Fibroblast of lung (primary cell): ENCODE measurements around the gene ERP44.

ENCODE experiments used
- CTCF ChIP-seq, 2 donors: IDR thresholded peaks in 1 of 2; conservative IDR thresholded peaks in 1 of 2; 1 replicate in 1 of 2; 2 replicates in 1 of 2; pipeline ENCODE4 v1.5.1; 2011 to 2012; ENCODE audit warnings: low read length in 2 of 2, control low read depth in 1 of 2, inconsistent platforms in 1 of 2, low read depth in 1 of 2, mild to moderate bottlenecking in 1 of 2
- EZH2 ChIP-seq: IDR thresholded peaks from 2 replicates; pipeline ENCODE4 v1.5.1; 2012; ENCODE audit warnings: low read length, control low read depth, mild to moderate bottlenecking; ENCODE audit errors: missing control alignments

- TF ChIP-seq CTCF (conservative IDR thresholded peaks at IDR 0.05 in 1 of 2, IDR thresholded peaks at IDR 0.05 in 1 of 2; ENCODE audit: low read depth in 1 of 2, low read length in 2 of 2): no peak
- TF ChIP-seq EZH2: no peak
Measured at GRCh38 chr9:100108559-100108958, 9.8 kb upstream of the ERP44 start.
